Middle frontal gyrus (tissue), 1 donor: ENCODE results near the gene FCF1.

ENCODE experiments used
- DNase-seq: peaks from one replicate; pipeline ENCODE4 v3.0.0-alpha.2; 2015; ENCODE audit warnings: low spot score; ENCODE audit errors: extremely low spot score

The FCF1 gene

DNA sequence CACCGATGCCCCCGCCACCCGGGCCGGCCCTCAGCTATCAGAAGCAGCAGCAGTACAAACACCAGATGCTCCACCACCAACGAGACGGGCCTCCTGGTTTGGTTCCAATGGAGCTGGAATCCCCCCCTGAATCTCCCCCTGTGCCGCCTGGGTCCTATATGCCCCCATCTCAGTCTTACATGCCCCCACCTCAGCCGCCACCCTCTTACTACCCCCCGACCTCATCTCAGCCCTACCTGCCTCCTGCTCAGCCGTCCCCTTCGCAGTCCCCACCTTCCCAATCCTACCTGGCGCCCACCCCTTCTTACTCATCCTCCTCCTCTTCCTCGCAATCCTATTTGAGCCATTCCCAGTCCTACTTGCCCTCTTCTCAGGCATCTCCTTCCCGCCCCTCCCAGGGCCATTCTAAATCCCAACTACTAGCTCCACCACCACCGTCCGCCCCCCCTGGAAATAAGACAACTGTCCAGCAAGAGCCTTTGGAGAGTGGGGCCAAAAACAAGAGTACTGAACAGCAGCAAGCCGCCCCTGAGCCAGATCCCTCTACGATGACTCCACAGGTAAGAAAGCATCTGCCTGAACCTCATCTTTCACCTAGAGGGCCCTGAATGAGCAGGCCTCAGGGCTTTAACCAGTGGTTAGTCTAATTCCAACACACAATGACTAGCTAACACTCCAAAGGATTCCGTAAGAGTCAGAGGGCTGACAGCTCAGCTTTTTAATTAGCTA lies 51.0 kb downstream of the FCF1 start:
- no peak for DNase-seq

GRCh38 chr14:74765721-74766120 lies 52.8 kb downstream of the FCF1 start:
- no peak for DNase-seq

- DNase-seq, result no peak
Observed at GRCh38 chr14:74771399-74771798, 58.5 kb downstream of the FCF1 start.

DNA sequence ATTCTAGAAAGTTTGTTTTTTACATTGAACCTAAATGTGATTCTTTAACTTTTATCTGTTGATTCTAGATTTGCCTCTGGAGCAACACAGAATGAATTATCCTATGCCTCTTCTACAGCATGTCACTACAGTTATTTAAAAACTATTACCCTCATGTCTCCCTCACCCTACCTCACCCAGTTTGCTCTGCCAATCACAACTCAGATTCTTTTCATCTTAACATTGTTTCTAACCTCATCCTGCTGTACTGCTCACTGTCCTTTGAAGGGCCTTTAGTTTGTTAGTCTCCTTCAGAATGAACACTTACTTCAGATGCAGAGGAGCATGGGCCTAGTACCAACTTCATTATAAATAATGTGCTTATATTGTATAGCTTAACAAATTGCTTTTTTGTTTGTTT lies 71.7 kb downstream of the FCF1 start:
- DNase-seq, result no peak

GRCh38 chr14:74785056-74785613 lies 72.2 kb downstream of the FCF1 start:
- no peak for DNase-seq

DNA sequence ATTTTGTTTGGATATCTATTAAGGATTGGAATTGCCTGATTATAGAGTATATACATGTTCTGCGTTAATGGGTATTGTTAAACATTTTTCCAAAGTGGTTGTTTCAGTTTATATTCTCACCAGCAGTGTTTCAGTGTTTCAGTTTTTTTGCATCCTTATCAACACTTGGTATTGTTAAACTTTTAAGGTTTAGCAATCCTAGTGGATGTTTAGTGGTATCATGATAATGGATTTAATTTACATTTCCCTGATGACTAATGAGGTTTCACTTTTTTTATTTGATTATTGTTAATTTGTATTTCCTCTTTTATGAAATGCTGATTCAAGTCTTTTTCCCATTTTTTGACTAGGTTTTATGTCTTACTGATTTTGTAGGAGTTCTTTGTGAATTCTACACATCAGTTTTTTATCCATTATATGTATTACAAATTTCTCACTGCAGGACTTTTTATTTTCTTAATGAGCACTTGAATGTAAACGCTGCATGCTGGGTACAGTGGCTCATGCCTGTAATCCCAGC lies 73.9 kb downstream of the FCF1 start:
- DNase-seq, result no peak
